GM23248 (cell line): ENCODE data around the gene UNC5A. TPM values are rescaled to one million over a fixed set of nuclear protein-coding genes. Genes with fewer than 3 reads are reported as not detected.

Source experiments
- DNase-seq: peaks from one replicate; pipeline ENCODE4 v3.0.0-alpha.2; 2015
- H2AFZ ChIP-seq: fragments of 200-600 bp; sonication (generic); 2 replicates; pipeline ENCODE4 v1.6.1; 2016; ENCODE audit warnings: antibody characterized with exemption
- H3F3A ChIP-seq: fragments of 200-600 bp; sonication (generic); 2 replicates; pipeline ENCODE4 v1.6.1; 2016; ENCODE audit warnings: mild to moderate bottlenecking, antibody characterized with exemption, mixed run types; ENCODE audit not compliant: insufficient read depth
- H3K27ac ChIP-seq: fragments of 200-600 bp; sonication (generic); 2 replicates; pipeline ENCODE4 v1.5.1; 2016; ENCODE audit warnings: mild to moderate bottlenecking
- H3K27me3 ChIP-seq: fragments of 200-600 bp; sonication (generic); replicated peaks from 2 replicates; pipeline ENCODE4 v1.6.1; 2016; ENCODE audit warnings: mild to moderate bottlenecking; ENCODE audit not compliant: insufficient read depth
- H3K36me3 ChIP-seq: fragments of 200-600 bp; sonication (generic); 2 replicates; pipeline ENCODE4 v1.6.1; 2016; ENCODE audit warnings: low read depth, mild to moderate bottlenecking
- H3K4me1 ChIP-seq: fragments of 200-600 bp; sonication (generic); 2 replicates; pipeline ENCODE4 v1.6.1; 2016; ENCODE audit warnings: mild to moderate bottlenecking; ENCODE audit not compliant: insufficient read depth
- H3K4me2 ChIP-seq: fragments of 200-600 bp; sonication (generic); one replicate; pipeline ENCODE4 v1.6.1; 2016; ENCODE audit warnings: mild to moderate bottlenecking; ENCODE audit not compliant: unreplicated experiment
- H3K4me3 ChIP-seq: fragments of 200-600 bp; sonication (generic); 2 replicates; pipeline ENCODE4 v1.5.1; 2016; ENCODE audit warnings: mild to moderate bottlenecking
- H3K79me2 ChIP-seq: fragments of 200-600 bp; sonication (generic); 2 replicates; pipeline ENCODE4 v1.6.1; 2016; ENCODE audit warnings: mild to moderate bottlenecking; ENCODE audit not compliant: insufficient read depth
- H3K9ac ChIP-seq: fragments of 200-600 bp; sonication (generic); 2 replicates; pipeline ENCODE4 v1.6.1; 2016; ENCODE audit warnings: mild to moderate bottlenecking
- H3K9me2 ChIP-seq: fragments of 200-600 bp; sonication (generic); 2 replicates; pipeline ENCODE4 v1.6.1; 2016; ENCODE audit warnings: mixed run types, mild to moderate bottlenecking, moderate library complexity; ENCODE audit not compliant: insufficient read depth
- H3K9me3 ChIP-seq: fragments of 200-600 bp; sonication (generic); one replicate; pipeline ENCODE4 v1.6.1; 2017; ENCODE audit warnings: low read depth
- H4K20me1 ChIP-seq: fragments of 200-600 bp; sonication (generic); 2 replicates; pipeline ENCODE4 v1.6.0; 2016; ENCODE audit not compliant: insufficient read depth
- EZH2 ChIP-seq: fragments of 200-600 bp; sonication (generic); IDR thresholded peaks from 2 replicates; pipeline ENCODE4 v1.6.1; 2018; ENCODE audit warnings: antibody characterized with exemption, mild to moderate bottlenecking; ENCODE audit not compliant: insufficient read depth, poor library complexity, severe bottlenecking
- EZH2phosphoT487 ChIP-seq: fragments of 200-600 bp; sonication (generic); IDR thresholded peaks from 2 replicates; pipeline ENCODE4 v1.6.1; 2018; ENCODE audit warnings: antibody characterized with exemption, moderate library complexity, mild to moderate bottlenecking, low read depth; ENCODE audit not compliant: insufficient read depth
- WGBS, 2 experiments: methylation state at CpG; one replicate each; pipeline ENCODE4 v1.1.6; 2015 to 2017; ENCODE audit warnings: low lambda C conversion rate in 2 of 2, low coverage in 1 of 2; ENCODE audit errors: missing lambda C conversion rate in 2 of 2; 5-methylcytosine and 5-hydroxymethylcytosine counted together
- in situ Hi-C: fragments of 300-500 bp; cut with MboI; formaldehyde crosslinking; loops from 2 replicates; pipeline ENCODE4 v1.15.0; 2020
- polyA plus RNA-seq: library from polyadenylated mRNA; unstranded; fragments of >200 nt; fragmentation: Nextera tagmentation; extraction: Ambion mirVana; gene quantifications from 2 replicates; pipeline ENCODE4 v1.2.1, GENCODE V29; 2016
- total RNA-seq: library from RNA; depleted of rRNA; stranded (reverse); fragments of >200 nt; shearing (Covaris generic); gene quantifications from 2 replicates; pipeline ENCODE4 v1.2.3, GENCODE V29; 2014

The UNC5A gene
- total and polyA plus RNA-seq, 2 experiments from 2014 or later: not detected

DNA sequence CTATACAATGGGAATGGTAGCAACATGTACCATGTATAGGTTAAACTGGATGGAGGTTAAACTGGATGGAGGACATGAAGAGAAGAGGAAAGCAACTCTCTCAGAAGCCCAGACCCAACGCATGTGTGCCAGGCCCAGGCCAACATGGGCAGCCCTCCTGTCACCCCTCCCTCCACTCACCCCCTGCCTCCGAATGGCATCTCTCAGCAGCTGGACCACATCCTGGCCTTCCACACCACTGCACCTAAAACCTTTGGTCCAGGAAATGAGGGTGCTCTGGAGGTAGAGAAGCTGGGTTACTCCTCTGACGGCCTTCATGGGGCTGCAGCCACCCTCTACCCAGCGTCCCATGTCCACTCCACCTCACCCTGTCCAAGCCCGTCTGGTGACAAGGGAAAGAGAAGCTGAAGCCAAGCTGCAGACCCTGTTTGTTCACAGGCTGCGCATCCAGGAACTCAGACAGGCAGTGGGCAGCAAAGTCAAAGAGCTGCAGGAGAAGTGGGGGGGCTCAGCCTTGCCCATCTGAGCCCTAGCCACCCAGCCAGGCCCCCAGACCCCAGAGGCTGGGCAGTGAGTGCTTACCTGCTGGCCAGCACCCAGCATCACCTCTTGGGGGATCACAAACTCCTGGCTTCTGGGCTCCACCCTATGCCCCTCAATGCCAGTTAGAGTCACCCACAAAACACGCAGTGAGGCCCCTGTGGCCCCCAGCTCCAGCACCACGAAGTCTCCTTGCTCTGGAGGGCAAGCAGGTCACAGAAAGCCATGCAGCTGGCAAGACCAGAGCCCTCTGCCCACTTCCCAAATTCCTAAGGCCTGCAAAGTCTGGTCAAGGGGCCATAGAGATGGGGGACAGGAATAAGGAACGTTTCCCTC lies 80.3 kb downstream of the UNC5A start:
- Histone ChIP-seq H3K9me2 (no peaks in the 10 kb centered on the region), H3K9me3 (no peaks in the 10 kb centered on the region), H3K4me1 (no peaks in the 10 kb centered on the region), H3K4me2 (no peak overlapping the region), H3K79me2 (no peaks in the 10 kb centered on the region), H3K9ac (no peak overlapping the region), H4K20me1 (no peaks in the 10 kb centered on the region), H3K27ac (no peak overlapping the region), H3K36me3 (no peaks in the 10 kb centered on the region), H3F3A (no peaks in the 10 kb centered on the region), H3K27me3 (peaks cover 26% of the 10 kb centered on the region), H2AFZ (no peak overlapping the region), H3K4me3 (no peak overlapping the region)
- DNase-seq: no peak
- in situ Hi-C loops: no loop called here
- TF ChIP-seq EZH2: no peak
- no peak for TF ChIP-seq EZH2phosphoT487
- WGBS, 2 experiments: 43 to 51% methylated on average over 9 of the region's 9 CpGs

DNA sequence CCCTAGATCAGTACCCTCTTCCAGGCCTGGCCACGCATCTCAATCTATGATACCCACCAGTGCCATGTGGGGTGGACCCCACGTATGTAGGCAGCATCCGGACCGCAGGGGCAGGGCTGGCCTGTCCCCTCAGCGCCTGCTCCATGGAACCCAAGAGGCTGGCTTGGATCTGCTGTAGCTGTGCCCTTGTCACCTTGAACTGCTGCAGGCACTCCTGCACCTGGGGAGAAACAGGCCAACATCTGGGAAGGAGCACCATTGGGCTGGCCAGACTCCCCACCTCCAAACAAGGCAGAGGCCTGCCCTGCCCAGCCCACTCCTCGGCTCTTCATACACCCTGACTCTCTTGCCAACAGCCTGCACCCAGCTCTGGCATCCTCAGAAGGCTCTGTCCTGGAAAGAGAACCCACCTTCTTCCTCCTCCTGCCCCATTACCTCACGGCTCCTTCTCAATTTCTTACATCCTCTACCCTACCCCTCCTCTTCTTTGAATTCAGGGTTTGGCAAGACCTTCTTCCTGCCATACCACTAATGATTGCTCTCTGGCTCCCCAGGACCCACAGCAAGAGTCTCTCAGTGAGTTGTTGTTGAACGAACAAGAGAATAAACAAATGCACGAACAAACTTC lies 81.1 kb downstream of the UNC5A start:
- in situ Hi-C loops: no loop called here
- Histone ChIP-seq H3K4me2 (no peak overlapping the region), H3K4me1 (no peaks in the 10 kb centered on the region), H3K79me2 (no peaks in the 10 kb centered on the region), H4K20me1 (no peaks in the 10 kb centered on the region), H3K27me3 (peaks cover 26% of the 10 kb centered on the region), H3K9me2 (no peaks in the 10 kb centered on the region), H3K4me3 (no peak overlapping the region), H3K9ac (no peak overlapping the region), H2AFZ (no peak overlapping the region), H3K27ac (no peak overlapping the region), H3K9me3 (no peaks in the 10 kb centered on the region), H3K36me3 (no peaks in the 10 kb centered on the region), H3F3A (no peaks in the 10 kb centered on the region)
- no peak for TF ChIP-seq EZH2phosphoT487
- TF ChIP-seq EZH2: no peak
- 45 to 53% methylated on average over 9 of the region's 9 CpGs for WGBS, 2 experiments
- no peak for DNase-seq

DNA sequence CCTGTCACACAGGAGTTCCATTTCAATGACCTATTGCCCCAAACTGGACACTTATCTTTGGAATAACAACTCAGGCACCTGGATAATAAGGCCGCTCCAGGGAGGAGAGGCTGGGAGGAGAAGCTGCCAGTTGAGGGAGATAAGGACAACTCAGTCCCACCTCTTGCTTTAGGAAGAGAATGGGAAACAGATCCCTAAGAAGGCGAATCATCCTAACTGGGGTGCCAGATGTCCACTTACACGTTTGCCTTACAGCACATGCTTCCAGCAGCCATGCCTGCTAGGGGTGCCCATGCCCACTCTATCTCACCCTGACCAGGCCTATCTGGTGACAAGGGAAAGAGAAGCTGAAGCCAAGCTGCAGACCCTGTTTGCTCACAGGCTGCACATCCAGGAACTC lies 82.3 kb downstream of the UNC5A start:
- H3K9me3 ChIP-seq: no peaks in the 10 kb centered on the region
- no peak overlapping the region for H3K27ac ChIP-seq
- H3K9me2 ChIP-seq: no peaks in the 10 kb centered on the region
- TF ChIP-seq EZH2phosphoT487: no peak
- TF ChIP-seq EZH2: no peak
- peaks cover 26% of the 10 kb centered on the region for H3K27me3 ChIP-seq
- H4K20me1 ChIP-seq: no peaks in the 10 kb centered on the region
- no peaks in the 10 kb centered on the region for H3K36me3 ChIP-seq
- H3F3A ChIP-seq: no peaks in the 10 kb centered on the region
- in situ Hi-C loops: no loop called here
- no peak overlapping the region for H3K4me2 ChIP-seq
- H3K79me2 ChIP-seq: no peaks in the 10 kb centered on the region
- DNase-seq: no peak
- no peak overlapping the region for H2AFZ ChIP-seq
- no peak overlapping the region for H3K9ac ChIP-seq
- H3K4me3 ChIP-seq: no peak overlapping the region
- 26 to 28% methylated on average over 3 of the region's 3 CpGs for WGBS, 2 experiments
- H3K4me1 ChIP-seq: no peaks in the 10 kb centered on the region

DNA sequence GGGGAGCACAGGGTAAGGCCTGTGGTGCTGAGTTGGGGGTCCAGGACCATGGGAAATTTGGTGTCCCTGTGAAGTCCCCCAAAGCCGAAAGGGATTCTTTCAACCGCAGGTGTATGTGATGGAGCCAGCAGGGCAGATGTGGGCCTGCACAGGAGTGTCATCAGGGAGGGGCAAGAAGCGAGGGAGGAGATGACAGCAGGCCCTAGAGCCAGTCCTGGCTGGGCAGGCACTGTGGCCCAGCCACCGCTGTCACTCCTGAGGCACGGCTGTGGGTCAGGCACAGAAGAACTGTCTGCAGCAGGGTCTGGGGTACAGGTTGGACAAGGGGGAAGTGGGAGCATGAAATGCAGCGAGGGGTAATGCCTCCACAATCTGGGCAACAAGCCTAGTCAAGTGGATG lies 83.9 kb downstream of the UNC5A start:
- Histone ChIP-seq H3K36me3 (no peaks in the 10 kb centered on the region), H3K4me3 (no peak overlapping the region), H4K20me1 (no peaks in the 10 kb centered on the region), H3K4me2 (no peak overlapping the region), H3K27me3 (peaks cover 26% of the 10 kb centered on the region), H3F3A (no peaks in the 10 kb centered on the region), H2AFZ (no peak overlapping the region), H3K9me2 (no peaks in the 10 kb centered on the region), H3K9me3 (no peaks in the 10 kb centered on the region), H3K79me2 (no peaks in the 10 kb centered on the region), H3K9ac (no peak overlapping the region), H3K27ac (no peak overlapping the region), H3K4me1 (no peaks in the 10 kb centered on the region)
- in situ Hi-C loops: no loop called here
- DNase-seq: no peak
- 72 to 75% methylated on average over 6 of the region's 6 CpGs for WGBS, 2 experiments
- no peak for TF ChIP-seq EZH2
- TF ChIP-seq EZH2phosphoT487: no peak
